Liver (tissue), 9 donors: ENCODE results near the gene LINC00305. TPM values are rescaled to one million over a fixed set of nuclear protein-coding genes. Genes with fewer than 3 reads are reported as not detected.

Source experiments
- DNase-seq: peaks from one replicate; pipeline ENCODE4 v3.0.0-alpha.2; 2017; ENCODE audit warnings: low spot score
- H3K27ac ChIP-seq, 2 donors: one replicate each; pipeline ENCODE4 v1.7.0; 2013; ENCODE audit warnings: inconsistent platforms in 2 of 2, low read length in 2 of 2, control low read depth in 1 of 2, low read depth in 1 of 2, mild to moderate bottlenecking in 1 of 2
- H3K27me3 ChIP-seq, 4 donors: one replicate each; pipeline versions ENCODE4 v1.6.1 to v1.7.0; 2013; ENCODE audit warnings: low read length in 3 of 4, inconsistent platforms in 1 of 4, mild to moderate bottlenecking in 1 of 4, moderate library complexity in 1 of 4; ENCODE audit not compliant: control insufficient read depth in 4 of 4, insufficient read depth in 4 of 4
- H3K36me3 ChIP-seq, 4 donors: one replicate each; pipeline versions ENCODE4 v1.6.1 to v1.7.0; 2013; ENCODE audit warnings: low read length in 3 of 4, mild to moderate bottlenecking in 3 of 4, low read depth in 1 of 4, moderate library complexity in 1 of 4; ENCODE audit not compliant: control insufficient read depth in 4 of 4, insufficient read depth in 3 of 4
- H3K4me1 ChIP-seq, 4 donors: one replicate each; pipeline versions ENCODE4 v1.6.1 to v1.7.0; 2013; ENCODE audit warnings: low read length in 3 of 4, mild to moderate bottlenecking in 3 of 4, moderate library complexity in 1 of 4; ENCODE audit not compliant: control insufficient read depth in 4 of 4, insufficient read depth in 4 of 4
- H3K4me3 ChIP-seq, 3 donors: one replicate each; pipeline versions ENCODE4 v1.6.1 to v1.7.0; 2013; ENCODE audit warnings: low read length in 3 of 3, control low read depth in 1 of 3, low read depth in 1 of 3, mild to moderate bottlenecking in 1 of 3
- H3K9ac ChIP-seq, 2 donors: one replicate each; pipeline ENCODE4 v1.7.0; 2013; ENCODE audit warnings: low read length in 2 of 2, mild to moderate bottlenecking in 2 of 2, moderate library complexity in 2 of 2, control low read depth in 1 of 2, low read depth in 1 of 2
- H3K9me3 ChIP-seq, 4 donors: one replicate each; pipeline versions ENCODE4 v1.6.1 to v1.7.0; 2013; ENCODE audit warnings: low read length in 3 of 4; ENCODE audit not compliant: control insufficient read depth in 4 of 4
- ATF3 ChIP-seq: IDR thresholded peaks from 2 replicates; pipeline ENCODE4 v1.6.1; 2016; ENCODE audit warnings: antibody characterized with exemption
- CTCF ChIP-seq: fragments of 150-350 bp; IDR thresholded peaks from 2 replicates; pipeline ENCODE4 v1.5.1; 2017; ENCODE audit warnings: improper control_type of control experiment, low read depth, low read length; ENCODE audit not compliant: missing input control
- EGR1 ChIP-seq, 2 donors: IDR thresholded peaks; 2 replicates each; pipeline ENCODE4 v1.6.1; 2016 to 2018; ENCODE audit warnings: antibody characterized with exemption in 2 of 2, low read depth in 2 of 2
- FOXA1 ChIP-seq: IDR thresholded peaks from 2 replicates; pipeline ENCODE4 v1.6.1; 2016; ENCODE audit warnings: antibody characterized with exemption
- GABPA ChIP-seq, 2 donors: IDR thresholded peaks in 1 of 2; conservative IDR thresholded peaks in 1 of 2; 2 replicates each; pipeline ENCODE4 v1.6.1; 2016; ENCODE audit warnings: antibody characterized with exemption in 2 of 2, mild to moderate bottlenecking in 1 of 2, moderate library complexity in 1 of 2
- HNF4A ChIP-seq, 2 donors: conservative IDR thresholded peaks; 2 replicates each; pipeline ENCODE4 v1.6.1; 2016; ENCODE audit warnings: antibody characterized with exemption in 2 of 2, mild to moderate bottlenecking in 2 of 2
- HNF4G ChIP-seq: IDR thresholded peaks from 2 replicates; pipeline ENCODE4 v1.6.1; 2016; ENCODE audit warnings: antibody characterized with exemption
- JUND ChIP-seq, 2 donors: IDR thresholded peaks; 2 replicates each; pipeline ENCODE4 v1.6.1; 2016; ENCODE audit warnings: antibody characterized with exemption in 2 of 2
- MAX ChIP-seq: IDR thresholded peaks from 2 replicates; pipeline ENCODE4 v1.6.1; 2016; ENCODE audit warnings: antibody characterized with exemption
- NR2F2 ChIP-seq: IDR thresholded peaks from 2 replicates; pipeline ENCODE4 v1.6.1; 2016; ENCODE audit warnings: antibody characterized with exemption
- RAD21 ChIP-seq, 2 donors: IDR thresholded peaks; 2 replicates each; pipeline ENCODE4 v1.6.1; 2016; ENCODE audit warnings: antibody characterized with exemption in 2 of 2, mild to moderate bottlenecking in 2 of 2
- REST ChIP-seq: IDR thresholded peaks from 2 replicates; pipeline ENCODE4 v1.6.1; 2016; ENCODE audit warnings: antibody characterized with exemption, mild to moderate bottlenecking
- SP1 ChIP-seq: IDR thresholded peaks from 2 replicates; pipeline ENCODE4 v1.6.1; 2018; ENCODE audit warnings: antibody characterized with exemption, mild to moderate bottlenecking
- TAF1 ChIP-seq: conservative IDR thresholded peaks from 2 replicates; pipeline ENCODE4 v1.6.1; 2016; ENCODE audit warnings: antibody characterized with exemption, mild to moderate bottlenecking
- YY1 ChIP-seq: IDR thresholded peaks from 2 replicates; pipeline ENCODE4 v1.6.1; 2016; ENCODE audit warnings: antibody characterized with exemption, mild to moderate bottlenecking
- ZBTB33 ChIP-seq: IDR thresholded peaks from 2 replicates; pipeline ENCODE4 v1.6.1; 2016; ENCODE audit warnings: antibody characterized with exemption
- WGBS: extraction: QIAGEN DNeasy Blood & Tissue Kit; methylation state at CpG from one replicate; pipeline ENCODE4 v1.1.7; 2013; 5-methylcytosine and 5-hydroxymethylcytosine counted together
- polyA plus RNA-seq, 2 donors: library from polyadenylated mRNA; stranded (reverse) in 1 of 2; unstranded in 1 of 2; fragments of 200-250 nt in 1 of 2; fragments of >200 nt in 1 of 2; fragmentation: Nextera tagmentation in 1 of 2; extraction: Ambion mirVana in 1 of 2; gene quantifications; one replicate each; pipeline versions ENCODE4 v1.2.1 to v1.2.3, GENCODE V29; 2013 to 2015
- total RNA-seq, 2 donors: library from RNA; depleted of rRNA; stranded (reverse); fragments of >200 nt; gene quantifications; one replicate each; pipeline ENCODE4 v1.2.3, GENCODE V29; 2014
- donor health status: healthy.
- donor health status: healthy.
- donor health status: healthy.
- donor health status: healthy.
- donor health status: healthy.

The LINC00305 gene
- total and polyA plus RNA-seq, 4 donors: 0.84 TPM; not detected in 3

GRCh38 chr18:64052772-64053171 is 96.1 kb downstream of the LINC00305 start:
- DNase-seq: no peak
- H3K36me3 ChIP-seq: no peaks in the 10 kb centered on the region
- WGBS: 56% methylated on average over 2 of the region's 2 CpGs
- no peaks in the 10 kb centered on the region for H3K27me3 ChIP-seq
- TF ChIP-seq EGR1 (IDR thresholded peaks at IDR 0.05; ENCODE audit: low read depth in 2 of 2): no peak
- TF ChIP-seq GABPA (IDR thresholded peaks at IDR 0.05 in 1 of 2, conservative IDR thresholded peaks at IDR 0.05 in 1 of 2): no peak
- TF ChIP-seq ATF3: no peak
- no peak for TF ChIP-seq ZBTB33
- TF ChIP-seq TAF1: no peak
- TF ChIP-seq FOXA1: no peak
- TF ChIP-seq HNF4A (conservative IDR thresholded peaks at IDR 0.05): no peak
- TF ChIP-seq MAX: no peak
- TF ChIP-seq RAD21 (IDR thresholded peaks at IDR 0.05): no peak
- no peak for TF ChIP-seq HNF4G
- H3K9me3 ChIP-seq: no peaks in the 10 kb centered on the region
- H3K4me1 ChIP-seq: no peaks in the 10 kb centered on the region
- no peak overlapping the region for H3K27ac ChIP-seq
- H3K9ac ChIP-seq: no peak overlapping the region
- H3K4me3 ChIP-seq: no peak overlapping the region

- H3K27me3 ChIP-seq: no peaks in the 10 kb centered on the region
- no peak overlapping the region for H3K9ac ChIP-seq
- H3K4me3 ChIP-seq: no peak overlapping the region
- H3K9me3 ChIP-seq: no peaks in the 10 kb centered on the region
- no peaks in the 10 kb centered on the region for H3K36me3 ChIP-seq
- no peak overlapping the region for H3K27ac ChIP-seq
- no peak for TF ChIP-seq ATF3
- TF ChIP-seq TAF1: no peak
- no peak for TF ChIP-seq ZBTB33
- no peak for TF ChIP-seq SP1
- TF ChIP-seq NR2F2: no peak
- no peak for TF ChIP-seq YY1
- TF ChIP-seq JUND (IDR thresholded peaks at IDR 0.05): no peak
- TF ChIP-seq CTCF: no peak
- no peak for TF ChIP-seq GABPA (IDR thresholded peaks at IDR 0.05 in 1 of 2, conservative IDR thresholded peaks at IDR 0.05 in 1 of 2)
- no peak for TF ChIP-seq REST
- DNase-seq: no peak
- no peaks in the 10 kb centered on the region for H3K4me1 ChIP-seq
- WGBS: 54% methylated on average over 5 of the region's 5 CpGs
Measured at GRCh38 chr18:64044616-64045015, 104.3 kb downstream of the LINC00305 start.
